Lung (tissue), 12 donors: ENCODE data around the gene AHDC1. TPM values are rescaled to one million over a fixed set of nuclear protein-coding genes. Genes with fewer than 3 reads are reported as not detected.

Source experiments
- ATAC-seq: fragments of 200-7000 bp; cut with Tn5 transposase; one replicate; pipeline ENCODE4 v1.9.1; 2020; ENCODE audit warnings: moderate number of reproducible peaks; ENCODE audit not compliant: insufficient read depth, low FRiP score
- DNase-seq, 3 donors: peaks; one replicate each; pipeline ENCODE4 v3.0.0-alpha.2; 2013 to 2017
- H3K27ac ChIP-seq, 2 donors: one replicate each; pipeline ENCODE4 v1.5.1; 2013; ENCODE audit warnings: mild to moderate bottlenecking in 2 of 2, moderate library complexity in 2 of 2, control low read depth in 1 of 2, inconsistent platforms in 1 of 2, low read depth in 1 of 2, low read length in 1 of 2
- H3K27me3 ChIP-seq, 3 donors: one replicate each; pipeline ENCODE4 v1.5.1; 2013; ENCODE audit warnings: low read length in 2 of 3; ENCODE audit not compliant: control insufficient read depth in 3 of 3, insufficient read depth in 3 of 3
- H3K36me3 ChIP-seq, 4 donors: one replicate each; pipeline ENCODE4 v1.5.1; 2013; ENCODE audit warnings: low read length in 4 of 4, mild to moderate bottlenecking in 1 of 4, moderate library complexity in 1 of 4; ENCODE audit not compliant: control insufficient read depth in 4 of 4, insufficient read depth in 4 of 4
- H3K4me1 ChIP-seq, 5 donors: one replicate each; pipeline ENCODE4 v1.5.1; 2013; ENCODE audit warnings: low read length in 5 of 5, mild to moderate bottlenecking in 2 of 5, moderate library complexity in 1 of 5; ENCODE audit not compliant: control insufficient read depth in 5 of 5, insufficient read depth in 5 of 5
- H3K4me3 ChIP-seq: one replicate; pipeline ENCODE4 v1.5.1; 2013; ENCODE audit warnings: mild to moderate bottlenecking, control low read depth, moderate library complexity
- H3K9ac ChIP-seq, 2 donors: one replicate each; pipeline ENCODE4 v1.5.1; 2013; ENCODE audit warnings: low read length in 2 of 2, control low read depth in 1 of 2; ENCODE audit not compliant: insufficient read depth in 1 of 2
- H3K9me3 ChIP-seq, 4 donors: one replicate each; pipeline ENCODE4 v1.5.1; 2013; ENCODE audit warnings: low read length in 3 of 4, mild to moderate bottlenecking in 1 of 4, moderate library complexity in 1 of 4; ENCODE audit not compliant: control insufficient read depth in 4 of 4, insufficient read depth in 3 of 4
- WGBS, 2 donors: extraction: QIAGEN DNeasy Blood & Tissue Kit; methylation state at CpG; one replicate each; pipeline ENCODE4 v1.1.7; 2013; 5-methylcytosine and 5-hydroxymethylcytosine counted together
- polyA plus RNA-seq, 2 donors: library from polyadenylated mRNA; stranded (reverse); fragments of 200-250 nt; gene quantifications; one replicate each; pipeline ENCODE4 v1.2.1, GENCODE V29; 2013
- total RNA-seq, 2 donors: library from RNA; depleted of rRNA in 1 of 2; stranded (reverse); fragments of >200 nt in 1 of 2; gene quantifications; one replicate each; pipeline ENCODE4 v1.2.1, GENCODE V29; 2014 to 2021
- TF ChIP-seq, protein P1 (sequence below): IDR thresholded peaks from 2 replicates; pipeline ENCODE4 v1.5.1; 2012; ENCODE audit warnings: mild to moderate bottlenecking; ENCODE audit errors: control extremely low read depth, extremely low read depth
- donor health status: control.
- donor health status: control.
- donor health status: Bipolar disorder and iron deficiency.
- donor health status: healthy.
- donor health status: DM: yes; HTN: yes; CAD: no.

Gene AHDC1
- total and polyA plus RNA-seq, 4 donors: 10.3 to 37.9 (median 21.8) TPM

DNA sequence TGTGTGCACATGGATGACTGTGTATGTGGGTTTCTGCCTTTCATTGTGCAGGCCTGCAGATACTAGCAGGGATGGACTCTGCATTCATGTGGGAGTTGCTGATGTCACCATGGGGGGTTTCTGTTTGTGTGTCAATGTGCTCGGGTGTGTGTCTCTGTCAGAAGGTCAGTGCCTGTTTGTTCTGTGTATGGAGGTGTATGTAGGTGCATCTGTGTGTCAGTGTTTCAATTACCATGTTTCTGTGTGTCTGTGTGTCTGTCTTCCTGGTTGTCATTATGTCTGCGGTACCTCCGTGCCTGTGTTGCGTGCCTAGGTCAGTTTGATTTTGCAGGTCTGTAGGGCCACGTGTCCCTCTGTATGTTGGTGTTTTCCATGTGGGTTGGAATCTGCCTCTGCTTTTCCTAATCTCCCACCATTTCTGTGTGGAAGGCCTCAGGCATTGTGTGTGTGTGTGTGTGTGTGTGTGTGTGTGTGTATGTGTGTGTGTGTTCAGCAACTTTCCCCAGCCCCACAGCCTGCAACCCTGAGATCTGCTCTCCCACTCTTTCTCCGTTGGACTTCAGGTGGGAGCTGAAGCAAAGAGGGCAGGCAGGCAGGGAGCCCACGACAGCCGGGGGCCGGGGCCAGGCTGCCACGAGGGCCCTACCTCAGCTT is 77.2 kb downstream of the AHDC1 start:
- Histone ChIP-seq H3K36me3 (no peaks in the 10 kb centered on the region), H3K4me3 (no peak overlapping the region)

DNA sequence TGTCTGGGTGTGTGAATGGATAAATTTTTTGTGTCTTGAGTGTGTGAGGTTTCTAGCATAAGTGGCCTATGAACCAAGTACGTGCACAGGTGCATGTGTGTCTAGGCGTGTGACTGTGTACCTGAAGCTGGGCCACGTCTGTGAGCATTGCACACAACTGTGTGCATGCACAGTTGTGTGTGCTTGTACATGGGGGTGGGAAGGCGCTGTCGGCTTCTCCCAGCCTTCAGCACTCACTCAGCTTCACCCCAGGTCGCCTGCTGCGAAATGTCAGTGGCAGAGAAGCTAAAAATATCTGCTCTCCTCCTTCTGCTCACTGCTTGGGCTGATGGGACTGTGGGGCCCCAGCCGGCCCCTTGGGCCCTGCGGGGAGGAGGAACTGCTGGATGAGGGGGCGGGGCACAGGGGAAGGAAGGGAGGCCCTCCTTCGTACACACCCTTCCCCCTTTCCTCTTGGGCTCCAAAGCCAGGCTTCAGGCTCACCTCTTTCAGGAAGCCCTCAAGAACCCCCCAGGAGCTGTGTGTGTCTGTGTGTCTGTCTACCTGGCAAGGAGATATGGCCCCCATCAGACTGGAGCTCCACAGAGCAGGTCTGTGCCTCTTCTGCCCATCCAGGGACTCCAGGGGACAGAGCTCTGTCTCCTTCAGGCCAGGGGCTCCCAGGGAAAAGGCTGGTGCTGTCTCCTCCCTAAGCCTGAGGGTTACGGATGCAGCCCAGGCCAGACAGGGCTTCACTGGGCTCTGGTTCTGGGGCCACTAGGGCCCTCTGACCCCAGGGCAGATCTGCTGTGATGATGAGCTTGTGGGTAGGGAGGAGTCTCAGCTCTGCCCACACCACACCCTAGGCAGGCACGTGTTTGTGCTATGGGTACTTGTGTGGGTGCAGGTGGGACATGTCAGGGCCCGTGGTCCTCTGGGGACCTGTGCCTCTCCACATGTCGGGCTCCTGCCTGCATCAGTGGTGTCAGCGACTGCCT is 78.4 kb downstream of the AHDC1 start:
- no peaks in the 10 kb centered on the region for H3K9me3 ChIP-seq
- peak; percentile 53 for ATAC-seq
- peak overlapping the region in 1 of 2 donors; percentile 69 for H3K9ac ChIP-seq
- peak overlapping the region; percentile 14 for H3K4me3 ChIP-seq
- H3K27ac ChIP-seq: peak overlapping the region; percentile 85 to 90
- peak; percentile 93 to 97 (median 95) for DNase-seq
- H3K4me1 ChIP-seq: peaks cover 3 to 92% (median 61%) of the 10 kb centered on the region in 5 donors
- 19 to 26% methylated on average over 14 to 16 of the region's 16 CpGs for WGBS, 2 donors
- TF ChIP-seq, protein P1, sequence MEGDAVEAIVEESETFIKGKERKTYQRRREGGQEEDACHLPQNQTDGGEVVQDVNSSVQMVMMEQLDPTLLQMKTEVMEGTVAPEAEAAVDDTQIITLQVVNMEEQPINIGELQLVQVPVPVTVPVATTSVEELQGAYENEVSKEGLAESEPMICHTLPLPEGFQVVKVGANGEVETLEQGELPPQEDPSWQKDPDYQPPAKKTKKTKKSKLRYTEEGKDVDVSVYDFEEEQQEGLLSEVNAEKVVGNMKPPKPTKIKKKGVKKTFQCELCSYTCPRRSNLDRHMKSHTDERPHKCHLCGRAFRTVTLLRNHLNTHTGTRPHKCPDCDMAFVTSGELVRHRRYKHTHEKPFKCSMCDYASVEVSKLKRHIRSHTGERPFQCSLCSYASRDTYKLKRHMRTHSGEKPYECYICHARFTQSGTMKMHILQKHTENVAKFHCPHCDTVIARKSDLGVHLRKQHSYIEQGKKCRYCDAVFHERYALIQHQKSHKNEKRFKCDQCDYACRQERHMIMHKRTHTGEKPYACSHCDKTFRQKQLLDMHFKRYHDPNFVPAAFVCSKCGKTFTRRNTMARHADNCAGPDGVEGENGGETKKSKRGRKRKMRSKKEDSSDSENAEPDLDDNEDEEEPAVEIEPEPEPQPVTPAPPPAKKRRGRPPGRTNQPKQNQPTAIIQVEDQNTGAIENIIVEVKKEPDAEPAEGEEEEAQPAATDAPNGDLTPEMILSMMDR: no peak
- H3K36me3 ChIP-seq: no peaks in the 10 kb centered on the region
- H3K27me3 ChIP-seq: no peaks in the 10 kb centered on the region

More for the DNA sequence above, 77.2 kb downstream of the AHDC1 start:
- Histone ChIP-seq H3K9ac (peak overlapping the region in 1 of 2 donors; percentile 78), H3K27ac (peak overlapping the region; percentile 34 to 90), H3K27me3 (no peaks in the 10 kb centered on the region), H3K9me3 (no peaks in the 10 kb centered on the region), H3K4me1 (peaks cover 3 to 81% (median 57%) of the 10 kb centered on the region in 5 donors)
- DNase-seq: peak in 1 of 3 donors; percentile 38
- ATAC-seq: no peak
- WGBS, 2 donors: 51 to 57% methylated on average over 9 to 10 of the region's 10 CpGs
- TF ChIP-seq, protein P1: no peak

DNA sequence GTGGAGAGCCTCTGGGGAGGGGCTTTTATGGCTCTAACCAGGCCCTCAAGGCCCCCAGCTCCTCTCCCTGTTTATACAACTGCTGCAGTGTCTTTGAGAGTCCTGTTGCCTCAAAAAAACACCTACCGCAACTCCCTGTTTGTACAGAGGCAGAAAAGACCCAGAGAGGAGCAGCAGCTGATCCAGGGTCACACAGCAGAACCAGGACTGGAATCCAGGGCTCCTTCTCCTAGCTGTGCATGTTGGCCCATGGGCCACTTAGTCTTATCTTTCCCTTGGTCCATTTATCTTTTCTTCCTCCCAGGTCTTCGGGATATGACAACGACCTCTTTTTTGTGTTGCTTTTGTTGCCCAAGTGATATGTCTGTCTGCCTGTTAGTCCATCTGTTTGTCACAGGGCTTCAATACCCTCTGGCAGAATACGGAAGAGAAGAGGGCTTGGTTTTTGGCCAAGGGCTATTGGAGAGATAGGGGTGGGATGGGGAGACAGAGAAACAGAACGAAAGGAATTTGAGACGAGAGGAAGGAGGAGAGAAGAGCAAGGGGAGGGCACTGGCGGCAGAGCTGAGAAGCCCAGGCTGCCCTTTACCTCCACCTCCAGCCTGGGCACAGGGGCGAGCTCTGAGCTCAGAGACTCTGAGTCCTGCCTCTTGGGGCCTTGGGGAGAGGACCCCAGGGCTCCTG is 80.5 kb downstream of the AHDC1 start:
- H3K36me3 ChIP-seq: no peaks in the 10 kb centered on the region
- no peaks in the 10 kb centered on the region for H3K9me3 ChIP-seq
- H3K9ac ChIP-seq: no peak overlapping the region
- TF ChIP-seq, protein P1: no peak
- no peaks in the 10 kb centered on the region for H3K27me3 ChIP-seq
- no peak overlapping the region for H3K4me3 ChIP-seq
- peak overlapping the region; percentile 35 to 40 for H3K27ac ChIP-seq
- ATAC-seq (no peak), DNase-seq (peak in 1 of 3 donors; percentile 36)
- WGBS, 2 donors: 59 to 61% methylated on average over 6 to 8 of the region's 8 CpGs
- peaks cover 3 to 95% (median 56%) of the 10 kb centered on the region in 5 donors for H3K4me1 ChIP-seq
